ENCODE data around the gene SFRP4.

DNA sequence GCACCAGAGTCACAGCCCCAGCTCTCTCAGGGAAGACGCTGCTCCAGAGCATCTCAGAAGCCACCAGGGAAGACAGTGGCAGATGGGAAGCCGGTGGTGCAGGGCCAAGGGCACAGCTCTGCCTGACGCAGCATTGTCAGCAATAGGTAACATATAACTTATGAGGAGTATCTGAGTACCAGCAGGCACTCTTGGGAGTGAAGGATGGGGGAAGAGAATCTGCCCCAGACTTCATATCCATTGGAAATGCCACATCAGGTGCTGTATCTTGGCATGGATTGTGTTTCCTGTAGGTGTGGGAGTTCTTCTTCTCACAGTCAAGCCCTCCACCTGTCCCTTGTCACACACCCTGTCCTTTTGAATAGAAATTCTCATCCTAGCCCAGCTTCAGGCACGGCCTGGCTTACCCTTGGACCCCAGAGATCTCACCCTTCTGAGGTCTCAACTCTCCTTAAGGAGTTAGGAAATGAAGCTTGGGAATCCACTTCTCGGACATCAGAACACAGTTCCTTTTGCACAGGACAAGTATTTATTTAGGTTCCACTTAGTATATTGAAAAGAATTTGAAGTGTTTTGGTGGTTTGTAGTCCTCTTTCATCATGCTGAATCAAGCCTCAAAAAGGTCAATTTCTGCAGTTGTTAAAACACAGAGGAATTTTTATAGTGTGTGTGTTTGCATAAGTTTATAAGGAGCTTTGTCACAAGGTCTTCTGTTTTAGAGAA lies 13.8 kb upstream of the SFRP4 start:
- TF ChIP-seq, protein P1, sequence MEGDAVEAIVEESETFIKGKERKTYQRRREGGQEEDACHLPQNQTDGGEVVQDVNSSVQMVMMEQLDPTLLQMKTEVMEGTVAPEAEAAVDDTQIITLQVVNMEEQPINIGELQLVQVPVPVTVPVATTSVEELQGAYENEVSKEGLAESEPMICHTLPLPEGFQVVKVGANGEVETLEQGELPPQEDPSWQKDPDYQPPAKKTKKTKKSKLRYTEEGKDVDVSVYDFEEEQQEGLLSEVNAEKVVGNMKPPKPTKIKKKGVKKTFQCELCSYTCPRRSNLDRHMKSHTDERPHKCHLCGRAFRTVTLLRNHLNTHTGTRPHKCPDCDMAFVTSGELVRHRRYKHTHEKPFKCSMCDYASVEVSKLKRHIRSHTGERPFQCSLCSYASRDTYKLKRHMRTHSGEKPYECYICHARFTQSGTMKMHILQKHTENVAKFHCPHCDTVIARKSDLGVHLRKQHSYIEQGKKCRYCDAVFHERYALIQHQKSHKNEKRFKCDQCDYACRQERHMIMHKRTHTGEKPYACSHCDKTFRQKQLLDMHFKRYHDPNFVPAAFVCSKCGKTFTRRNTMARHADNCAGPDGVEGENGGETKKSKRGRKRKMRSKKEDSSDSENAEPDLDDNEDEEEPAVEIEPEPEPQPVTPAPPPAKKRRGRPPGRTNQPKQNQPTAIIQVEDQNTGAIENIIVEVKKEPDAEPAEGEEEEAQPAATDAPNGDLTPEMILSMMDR (IDR thresholded peaks at IDR 0.05; ENCODE audit: low read length): no peak
- no peak for TF ChIP-seq EZH2 (optimal IDR thresholded peaks at IDR 0.05; ENCODE audit: low read depth, low read length)
